ENCODE data around the gene DUSP8.

DNA sequence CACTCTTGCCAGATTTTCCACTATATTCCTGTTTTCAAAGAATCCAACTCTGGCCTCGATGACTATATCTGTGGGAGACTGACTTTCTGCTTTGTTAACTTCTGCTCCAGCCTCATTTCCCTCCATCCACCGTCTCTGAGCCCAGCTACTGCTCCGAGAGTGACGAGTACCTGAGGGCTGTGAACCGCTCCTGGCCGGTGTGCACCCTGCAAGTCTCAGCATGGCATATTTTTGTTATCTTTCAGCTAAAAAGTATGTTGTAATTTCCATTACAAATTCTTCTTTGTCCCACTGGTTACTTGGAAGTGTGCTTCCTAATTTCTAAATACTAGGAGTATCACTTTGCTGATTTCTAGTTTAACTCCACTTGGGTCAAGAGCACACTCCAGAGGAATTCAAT lies 49.0 kb downstream of the DUSP8 start:
- TF ChIP-seq, protein P1, sequence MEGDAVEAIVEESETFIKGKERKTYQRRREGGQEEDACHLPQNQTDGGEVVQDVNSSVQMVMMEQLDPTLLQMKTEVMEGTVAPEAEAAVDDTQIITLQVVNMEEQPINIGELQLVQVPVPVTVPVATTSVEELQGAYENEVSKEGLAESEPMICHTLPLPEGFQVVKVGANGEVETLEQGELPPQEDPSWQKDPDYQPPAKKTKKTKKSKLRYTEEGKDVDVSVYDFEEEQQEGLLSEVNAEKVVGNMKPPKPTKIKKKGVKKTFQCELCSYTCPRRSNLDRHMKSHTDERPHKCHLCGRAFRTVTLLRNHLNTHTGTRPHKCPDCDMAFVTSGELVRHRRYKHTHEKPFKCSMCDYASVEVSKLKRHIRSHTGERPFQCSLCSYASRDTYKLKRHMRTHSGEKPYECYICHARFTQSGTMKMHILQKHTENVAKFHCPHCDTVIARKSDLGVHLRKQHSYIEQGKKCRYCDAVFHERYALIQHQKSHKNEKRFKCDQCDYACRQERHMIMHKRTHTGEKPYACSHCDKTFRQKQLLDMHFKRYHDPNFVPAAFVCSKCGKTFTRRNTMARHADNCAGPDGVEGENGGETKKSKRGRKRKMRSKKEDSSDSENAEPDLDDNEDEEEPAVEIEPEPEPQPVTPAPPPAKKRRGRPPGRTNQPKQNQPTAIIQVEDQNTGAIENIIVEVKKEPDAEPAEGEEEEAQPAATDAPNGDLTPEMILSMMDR (IDR thresholded peaks at IDR 0.05; ENCODE audit: insufficient read depth, low read length, poor library complexity, severe bottlenecking): no peak
- TF ChIP-seq EZH2phosphoT487 (conservative IDR thresholded peaks at IDR 0.05; ENCODE audit: low read length): no peak

Data from SU-DHL-6 (cell line).